Neural cell (in vitro differentiated cells): ENCODE measurements around the gene MYO9A.

ENCODE experiments used
- CTCF ChIP-seq: fragments of 450-650 bp; IDR thresholded peaks from 2 replicates; pipeline ENCODE4 v1.5.1; 2014; ENCODE audit warnings: antibody characterized with exemption, mild to moderate bottlenecking, moderate library complexity; ENCODE audit not compliant: poor library complexity, severe bottlenecking
- EZH2 ChIP-seq: fragments of 200-600, 300-800 bp; shearing (Covaris generic), sonication (generic); IDR thresholded peaks from 2 replicates; pipeline ENCODE4 v1.6.1; 2014; ENCODE audit warnings: antibody characterized with exemption, low read length, borderline replicate concordance, mild to moderate bottlenecking; ENCODE audit not compliant: insufficient read depth, poor library complexity, severe bottlenecking
- POLR2AphosphoS5 ChIP-seq: IDR thresholded peaks from 2 replicates; pipeline ENCODE4 v1.6.1; 2012
- RAD21 ChIP-seq: fragments of 450-650 bp; conservative IDR thresholded peaks from 2 replicates; pipeline ENCODE4 v1.6.1; 2014; ENCODE audit warnings: antibody characterized with exemption, mild to moderate bottlenecking, moderate library complexity

GRCh38 chr15:71892335-71892734 is 225.6 kb downstream of the MYO9A start:
- TF ChIP-seq CTCF (no peak), EZH2 (no peak), RAD21 (no peak), POLR2AphosphoS5 (no peak)
